Measurements from ENCODE around the gene FBN2. TPM values are rescaled to one million over a fixed set of nuclear protein-coding genes. Genes with fewer than 3 reads are reported as not detected.

FBN2 gene
- total RNA-seq, 1 donor from 2014 or later: 1,151 TPM

- Mint-ChIP-seq H3K9me3 (ENCODE audit: unreplicated experiment) (peaks cover 5% of the 10 kb centered on the region), H3K4me1 (ENCODE audit: unreplicated experiment) (peaks cover 38% of the 10 kb centered on the region), H3K27ac (ENCODE audit: unreplicated experiment) (peak overlapping the region; percentile 29), H3K36me3 (ENCODE audit: unreplicated experiment) (peaks cover 37% of the 10 kb centered on the region), H3K4me3 (ENCODE audit: unreplicated experiment) (no peak overlapping the region), H3K27me3 (ENCODE audit: unreplicated experiment) (no peaks in the 10 kb centered on the region)
- no peak for DNase-seq (ENCODE audit: extremely low spot score, unreplicated experiment)
- no peak for TF ChIP-seq CTCF (IDR thresholded peaks at IDR 0.05)
Measured at GRCh38 chr5:128487041-128487440, 51.0 kb downstream of the FBN2 start.

- no peak overlapping the region for H3K4me3 Mint-ChIP-seq (ENCODE audit: unreplicated experiment)
- TF ChIP-seq CTCF (IDR thresholded peaks at IDR 0.05): no peak
- no peak overlapping the region for H3K27ac Mint-ChIP-seq (ENCODE audit: unreplicated experiment)
- no peak for DNase-seq (ENCODE audit: extremely low spot score, unreplicated experiment)
- H3K36me3 Mint-ChIP-seq (ENCODE audit: unreplicated experiment): peaks cover 33% of the 10 kb centered on the region
- peaks cover 5% of the 10 kb centered on the region for H3K9me3 Mint-ChIP-seq (ENCODE audit: unreplicated experiment)
- H3K27me3 Mint-ChIP-seq (ENCODE audit: unreplicated experiment): no peaks in the 10 kb centered on the region
- H3K4me1 Mint-ChIP-seq (ENCODE audit: unreplicated experiment): peaks cover 16% of the 10 kb centered on the region
Measured at GRCh38 chr5:128483738-128484137, 54.3 kb downstream of the FBN2 start.

DNA sequence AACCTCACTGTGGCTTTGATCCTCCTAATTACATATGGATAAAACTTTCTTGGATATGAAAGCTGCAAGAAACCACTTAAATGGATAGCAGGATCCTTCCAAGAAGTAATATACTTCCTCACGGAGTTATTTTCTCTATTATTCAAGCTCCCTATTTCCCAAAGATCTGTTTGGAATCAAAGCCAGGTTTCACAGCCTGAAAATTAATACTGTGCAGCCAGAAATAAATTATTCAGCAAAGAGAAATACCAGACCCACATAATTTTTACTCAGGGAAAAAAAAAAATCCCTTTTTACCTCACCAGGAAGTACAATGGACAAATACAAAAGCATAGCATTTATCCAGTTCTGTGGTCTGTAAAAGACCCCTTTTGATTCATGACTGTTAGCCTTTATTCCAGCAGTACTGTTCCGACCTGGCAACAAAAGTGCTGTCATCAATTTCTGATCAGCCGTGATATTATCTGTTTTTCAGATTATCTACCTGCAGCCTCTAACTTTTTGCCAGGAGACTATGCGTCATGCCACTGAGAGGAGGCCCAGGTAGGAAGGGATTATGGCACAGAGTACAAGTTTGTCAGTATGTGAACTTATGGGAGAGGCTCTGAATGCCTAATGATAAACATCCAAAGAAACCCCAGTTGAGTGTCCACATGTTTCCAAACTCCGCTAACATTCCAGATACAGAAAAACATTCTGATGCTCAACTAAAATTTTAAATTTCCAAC lies 57.0 kb downstream of the FBN2 start:
- no peak overlapping the region for H3K4me3 Mint-ChIP-seq (ENCODE audit: unreplicated experiment)
- no peaks in the 10 kb centered on the region for H3K27me3 Mint-ChIP-seq (ENCODE audit: unreplicated experiment)
- no peak for DNase-seq (ENCODE audit: extremely low spot score, unreplicated experiment)
- H3K4me1 Mint-ChIP-seq (ENCODE audit: unreplicated experiment): peaks cover 15% of the 10 kb centered on the region
- H3K9me3 Mint-ChIP-seq (ENCODE audit: unreplicated experiment): no peaks in the 10 kb centered on the region
- TF ChIP-seq CTCF (IDR thresholded peaks at IDR 0.05): no peak
- peaks cover 35% of the 10 kb centered on the region for H3K36me3 Mint-ChIP-seq (ENCODE audit: unreplicated experiment)
- H3K27ac Mint-ChIP-seq (ENCODE audit: unreplicated experiment): no peak overlapping the region

GRCh38 chr5:128480158-128480557 lies 57.9 kb downstream of the FBN2 start:
- Mint-ChIP-seq H3K4me1 (ENCODE audit: unreplicated experiment) (peaks cover 13% of the 10 kb centered on the region), H3K27ac (ENCODE audit: unreplicated experiment) (no peak overlapping the region), H3K27me3 (ENCODE audit: unreplicated experiment) (no peaks in the 10 kb centered on the region), H3K36me3 (ENCODE audit: unreplicated experiment) (peaks cover 36% of the 10 kb centered on the region), H3K9me3 (ENCODE audit: unreplicated experiment) (no peaks in the 10 kb centered on the region), H3K4me3 (ENCODE audit: unreplicated experiment) (no peak overlapping the region)
- TF ChIP-seq CTCF (IDR thresholded peaks at IDR 0.05): no peak
- no peak for DNase-seq (ENCODE audit: extremely low spot score, unreplicated experiment)

DNA sequence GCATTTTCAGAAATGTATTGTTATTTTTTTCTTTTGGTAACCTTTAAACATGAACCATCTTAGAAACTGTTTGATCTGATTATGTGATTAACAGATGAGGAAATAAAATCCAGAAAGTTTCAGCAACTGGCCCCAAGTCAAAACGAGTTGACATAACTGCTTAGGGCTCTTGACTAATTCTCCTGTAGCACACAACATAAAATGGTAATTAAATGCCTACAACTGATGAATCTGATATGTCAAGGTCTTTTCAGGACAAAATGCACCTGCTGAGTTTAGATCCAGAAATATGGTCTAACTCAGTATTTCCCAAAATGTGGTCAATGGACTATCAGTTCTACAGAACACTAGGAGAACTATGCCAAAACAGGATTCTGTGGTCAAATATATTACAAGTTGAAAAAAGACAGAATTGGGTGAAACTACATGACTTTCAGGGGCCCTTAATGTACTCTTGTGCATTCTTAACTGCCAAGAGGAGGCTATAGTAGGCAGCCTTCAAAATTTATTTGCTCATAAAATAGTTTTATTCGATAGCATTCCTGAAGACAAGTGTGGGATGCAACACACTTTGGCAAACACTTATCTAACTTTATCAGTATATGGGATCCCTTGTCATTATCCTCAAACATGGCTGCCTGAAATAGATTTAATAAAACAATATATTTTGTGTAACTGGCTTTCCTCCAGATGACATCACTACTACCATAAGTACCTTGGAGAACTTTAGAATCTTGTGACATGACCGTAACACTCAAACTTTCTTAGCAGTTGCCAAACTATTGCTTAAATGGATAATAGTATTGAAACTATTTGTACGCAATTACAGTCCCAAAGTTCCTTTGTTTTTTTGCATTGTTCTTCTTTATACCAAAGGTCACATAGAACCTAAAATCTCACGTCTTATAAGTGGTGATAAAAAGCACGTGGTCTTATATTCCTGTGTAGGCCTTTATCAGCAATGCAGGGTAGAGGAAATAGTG lies 59.4 kb downstream of the FBN2 start:
- Mint-ChIP-seq H3K9me3 (ENCODE audit: unreplicated experiment) (no peaks in the 10 kb centered on the region), H3K27me3 (ENCODE audit: unreplicated experiment) (no peaks in the 10 kb centered on the region), H3K4me3 (ENCODE audit: unreplicated experiment) (no peak overlapping the region), H3K4me1 (ENCODE audit: unreplicated experiment) (peaks cover 12% of the 10 kb centered on the region), H3K27ac (ENCODE audit: unreplicated experiment) (no peak overlapping the region), H3K36me3 (ENCODE audit: unreplicated experiment) (peaks cover 42% of the 10 kb centered on the region)
- no peak for DNase-seq (ENCODE audit: extremely low spot score, unreplicated experiment)
- TF ChIP-seq CTCF (IDR thresholded peaks at IDR 0.05): no peak
